Mononuclear cell (primary cell): Measurements from ENCODE around the gene CORO1C. TPM values are rescaled to one million over a fixed set of nuclear protein-coding genes. Genes with fewer than 3 reads are reported as not detected.
"Not testable (repeated sequence)": the region's sequence is repeated elsewhere in the genome, so short reads cannot be mapped to it uniquely, and the experiment has no call there.

ENCODE experiments used
- H3K27me3 ChIP-seq: 2 replicates; pipeline ENCODE4 v1.6.0; 2011; ENCODE audit warnings: low read length, control low read depth; ENCODE audit not compliant: insufficient read depth
- H3K4me1 ChIP-seq: 2 replicates; pipeline ENCODE4 v1.5.1; 2011; ENCODE audit warnings: mild to moderate bottlenecking, low read length, control low read depth; ENCODE audit not compliant: insufficient read depth
- H3K4me3 ChIP-seq: 2 replicates; pipeline ENCODE4 v1.5.1; 2011; ENCODE audit warnings: mild to moderate bottlenecking, low read length, moderate library complexity
- H3K9me3 ChIP-seq: 2 replicates; pipeline ENCODE4 v1.5.1; 2011; ENCODE audit warnings: low read depth, mild to moderate bottlenecking, control low read depth, low read length
- total RNA-seq: library from RNA; depleted of rRNA; stranded (reverse); fragments of >200 nt; gene quantifications from one replicate; pipeline ENCODE4 v1.2.3, GENCODE V29; 2012

CORO1C gene
- total RNA-seq, 1 donor, result 86.3 TPM

- Histone ChIP-seq H3K4me1 (peaks cover 10% of the 10 kb centered on the region), H3K9me3 (no peaks in the 10 kb centered on the region), H3K4me3 (no peak overlapping the region), H3K27me3 (no peaks in the 10 kb centered on the region)
Measured at GRCh38 chr12:108764540-108765288, 33.4 kb upstream of the CORO1C start.

GRCh38 chr12:108761226-108761625, 29.9 kb upstream of the CORO1C start:
- H3K4me1 ChIP-seq, result no peaks in the 10 kb centered on the region
- H3K4me3 ChIP-seq, result no peak overlapping the region
- H3K27me3 ChIP-seq, result no peaks in the 10 kb centered on the region
- H3K9me3 ChIP-seq, result no peaks in the 10 kb centered on the region

GRCh38 chr12:108759924-108760323, 28.6 kb upstream of the CORO1C start:
- H3K9me3 ChIP-seq, result no peaks in the 10 kb centered on the region
- H3K4me1 ChIP-seq, result no peaks in the 10 kb centered on the region
- H3K27me3 ChIP-seq, result no peaks in the 10 kb centered on the region
- no peak overlapping the region for H3K4me3 ChIP-seq

GRCh38 chr12:108757856-108758255, 26.5 kb upstream of the CORO1C start:
- Histone ChIP-seq H3K4me3 (no peak overlapping the region), H3K9me3 (no peaks in the 10 kb centered on the region), H3K27me3 (no peaks in the 10 kb centered on the region), H3K4me1 (no peaks in the 10 kb centered on the region)

- Histone ChIP-seq H3K4me3 (no peak overlapping the region), H3K9me3 (no peaks in the 10 kb centered on the region), H3K4me1 (no peaks in the 10 kb centered on the region), H3K27me3 (no peaks in the 10 kb centered on the region)
Measured at GRCh38 chr12:108756421-108756820, 25.1 kb upstream of the CORO1C start.

- Histone ChIP-seq H3K4me3 (no peak overlapping the region), H3K4me1 (no peaks in the 10 kb centered on the region), H3K27me3 (no peaks in the 10 kb centered on the region), H3K9me3 (no peaks in the 10 kb centered on the region)
Measured at GRCh38 chr12:108755481-108755880, 24.2 kb upstream of the CORO1C start.

- no peaks in the 10 kb centered on the region for H3K27me3 ChIP-seq
- no peaks in the 10 kb centered on the region for H3K9me3 ChIP-seq
- H3K4me3 ChIP-seq, result no peak overlapping the region
- no peaks in the 10 kb centered on the region for H3K4me1 ChIP-seq
Measured at GRCh38 chr12:108753976-108754375, 22.7 kb upstream of the CORO1C start.

GRCh38 chr12:108752387-108752786, 21.1 kb upstream of the CORO1C start:
- H3K27me3 ChIP-seq, result no peaks in the 10 kb centered on the region
- no peaks in the 10 kb centered on the region for H3K4me1 ChIP-seq
- H3K4me3 ChIP-seq, result no peak overlapping the region
- no peaks in the 10 kb centered on the region for H3K9me3 ChIP-seq

GRCh38 chr12:108751821-108752220, 20.5 kb upstream of the CORO1C start:
- H3K27me3 ChIP-seq, result no peaks in the 10 kb centered on the region
- no peak overlapping the region for H3K4me3 ChIP-seq
- H3K4me1 ChIP-seq, result no peaks in the 10 kb centered on the region
- no peaks in the 10 kb centered on the region for H3K9me3 ChIP-seq

- H3K4me1 ChIP-seq, H3K9me3 ChIP-seq, H3K4me3 ChIP-seq, H3K27me3 ChIP-seq: not testable (repeated sequence)
Measured at GRCh38 chr12:108751003-108751402, 19.7 kb upstream of the CORO1C start.

- Histone ChIP-seq H3K9me3 (no peaks in the 10 kb centered on the region), H3K4me3 (no peak overlapping the region), H3K4me1 (peaks cover 11% of the 10 kb centered on the region), H3K27me3 (no peaks in the 10 kb centered on the region)
Measured at GRCh38 chr12:108750526-108750925, 19.2 kb upstream of the CORO1C start.

- Histone ChIP-seq H3K27me3 (no peaks in the 10 kb centered on the region), H3K9me3 (no peaks in the 10 kb centered on the region), H3K4me1 (peaks cover 31% of the 10 kb centered on the region), H3K4me3 (no peak overlapping the region)
Measured at GRCh38 chr12:108747563-108747962, 16.2 kb upstream of the CORO1C start.

GRCh38 chr12:108745641-108746040, 14.3 kb upstream of the CORO1C start:
- Histone ChIP-seq H3K9me3 (no peaks in the 10 kb centered on the region), H3K4me1 (peaks cover 31% of the 10 kb centered on the region), H3K4me3 (no peak overlapping the region), H3K27me3 (no peaks in the 10 kb centered on the region)

GRCh38 chr12:108744021-108744897, 12.9 kb upstream of the CORO1C start:
- H3K4me1 ChIP-seq, result peaks cover 31% of the 10 kb centered on the region
- no peaks in the 10 kb centered on the region for H3K27me3 ChIP-seq
- H3K4me3 ChIP-seq, result no peak overlapping the region
- H3K9me3 ChIP-seq, result no peaks in the 10 kb centered on the region

- H3K27me3 ChIP-seq, result no peaks in the 10 kb centered on the region
- H3K9me3 ChIP-seq, result no peaks in the 10 kb centered on the region
- no peak overlapping the region for H3K4me3 ChIP-seq
- H3K4me1 ChIP-seq, result peaks cover 30% of the 10 kb centered on the region
Measured at GRCh38 chr12:108738170-108738569, 6.9 kb upstream of the CORO1C start.
